WTC11 (cell line): ENCODE measurements around the gene RBM8A. TPM values are rescaled to one million over a fixed set of nuclear protein-coding genes. Genes with fewer than 3 reads are reported as not detected.
A peak's percentile ranks its signal among the peaks of the same experiment; 100 is the strongest.

Experiments
- ATAC-seq: fragments of 200-7000 bp; cut with Tn5 transposase; 2 replicates; pipeline ENCODE4 v1.10.0; 2021; ENCODE audit warnings: mild to moderate bottlenecking, moderate library complexity
- CTCF ChIA-PET: fragments of 300-600 bp; sonication (Branson Sonifier 250); formaldehyde crosslinking; loops from one replicate; lab custom pipeline; 2021; ENCODE audit warnings: antibody characterized with exemption; lab: Charles Lee
- POLR2A ChIA-PET: fragments of 350-600 bp; sonication (Branson Sonifier 250); formaldehyde crosslinking; loops from one replicate; lab custom pipeline; 2021; ENCODE audit warnings: antibody characterized with exemption; lab: Charles Lee
- DNase-seq: peaks from one replicate; pipeline ENCODE4 v3.0.0; 2021; ENCODE audit warnings: low spot score
- H3K27ac Mint-ChIP-seq: 2 replicates; pipeline ENCODE4 v1.8.0; 2021; ENCODE audit warnings: mixed read lengths
- H3K27me3 Mint-ChIP-seq: 2 replicates; pipeline ENCODE4 v1.8.0; 2021; ENCODE audit warnings: low read depth, mild to moderate bottlenecking, moderate library complexity, mixed read lengths
- H3K36me3 Mint-ChIP-seq: 2 replicates; pipeline ENCODE4 v1.8.0; 2021; ENCODE audit warnings: mixed read lengths
- H3K4me1 Mint-ChIP-seq: 2 replicates; pipeline ENCODE4 v1.8.0; 2022; ENCODE audit warnings: mixed read lengths
- H3K4me3 Mint-ChIP-seq: 2 replicates; pipeline ENCODE4 v1.8.0; 2021; ENCODE audit warnings: mild to moderate bottlenecking, moderate library complexity, mixed read lengths
- H3K9me3 Mint-ChIP-seq: 2 replicates; pipeline ENCODE4 v1.8.0; 2021; ENCODE audit warnings: mixed read lengths
- ARID4B ChIP-seq: sonication (generic); formaldehyde crosslinking; IDR thresholded peaks from 2 replicates; pipeline ENCODE4 v1.8.0; 2023; ENCODE audit warnings: missing genetic modification reagents, mild to moderate bottlenecking, borderline replicate concordance
- ATF3 ChIP-seq: sonication (generic); formaldehyde crosslinking; conservative IDR thresholded peaks from 2 replicates; pipeline ENCODE4 v1.8.1; 2022; ENCODE audit warnings: mild to moderate bottlenecking, missing genetic modification reagents
- E2F5 ChIP-seq: sonication (generic); formaldehyde crosslinking; IDR thresholded peaks from 2 replicates; pipeline ENCODE4 v1.8.1; 2022; ENCODE audit warnings: mild to moderate bottlenecking, moderate library complexity, missing genetic modification reagents
- ETV6 ChIP-seq: sonication (generic); formaldehyde crosslinking; IDR thresholded peaks from 2 replicates; pipeline ENCODE4 v1.8.1; 2022; ENCODE audit warnings: mild to moderate bottlenecking, missing genetic modification reagents
- HMGXB4 ChIP-seq: sonication (generic); formaldehyde crosslinking; IDR thresholded peaks from 2 replicates; pipeline ENCODE4 v1.8.1; 2023; ENCODE audit warnings: mild to moderate bottlenecking, moderate library complexity, missing genetic modification reagents
- JAZF1 ChIP-seq: fragments of 250-450 bp; sonication (Bioruptor Pico); IDR thresholded peaks from 2 replicates; pipeline ENCODE4 v1.9.0; 2021; ENCODE audit warnings: moderate library complexity, mild to moderate bottlenecking, inconsistent platforms
- NFYB ChIP-seq: sonication (generic); formaldehyde crosslinking; conservative IDR thresholded peaks from 2 replicates; pipeline ENCODE4 v1.8.0; 2022; ENCODE audit warnings: low read depth, missing genetic modification reagents
- NR3C1 ChIP-seq: sonication (generic); formaldehyde crosslinking; conservative IDR thresholded peaks from 2 replicates; pipeline ENCODE4 v1.8.1; 2023; ENCODE audit warnings: low read depth, mild to moderate bottlenecking, missing genetic modification reagents
- SP1 ChIP-seq: sonication (generic); formaldehyde crosslinking; conservative IDR thresholded peaks from 2 replicates; pipeline ENCODE4 v1.8.1; 2022; ENCODE audit warnings: missing genetic modification reagents
- ZNF263 ChIP-seq: sonication (generic); formaldehyde crosslinking; IDR thresholded peaks from 2 replicates; pipeline ENCODE4 v1.8.1; 2022; ENCODE audit warnings: low read depth, mild to moderate bottlenecking, moderate library complexity, missing genetic modification reagents
- total RNA-seq: library from RNA; stranded (reverse); gene quantifications from 3 replicates; pipeline ENCODE4 v1.2.3, GENCODE V29; 2021

RBM8A gene
- total RNA-seq, 1 experiment from 2014 or later, result 199 TPM

- peak; percentile 85 for ATAC-seq
Observed at GRCh38 chr1:145964328-145965118, 37.2 kb upstream of the RBM8A start, which contains the start of the genes ANKRD34A and POLR3GL. Gene ANKRD34A, minus strand, starts transcription at chr1:145964575. Its CDS starts 2,816 bp downstream, at chr1:145961759. Gene POLR3GL, plus strand, starts transcription at chr1:145964690. Its CDS starts 10,176 bp downstream, at chr1:145974866.

More at GRCh38 chr1:145964328-145965118, 37.2 kb upstream of the RBM8A start, which contains the start of the genes ANKRD34A and POLR3GL:
- DNase-seq, result peak; percentile 96
- H3K27ac Mint-ChIP-seq, result peak within 1 kb of the TSS; percentile 68; the same call in 1 of the 2 replicates
- TF ChIP-seq NR3C1 (CRISPR knock-in tag) (no peak), ETV6 (0 out of 2 replicates have a peak, but pooled peaks have one; percentile 5), NFYB (CRISPR knock-in tag) (peak; percentile 69), ZNF263 (no peak), E2F5 (0 out of 2 replicates have a peak, but pooled peaks have one; percentile 45), JAZF1 (CRISPR knock-in tag) (no peak), HMGXB4 (CRISPR knock-in tag) (no peak), ARID4B (CRISPR knock-in tag) (no peak), ATF3 (CRISPR knock-in tag) (no peak), SP1 (CRISPR knock-in tag) (peak; percentile 25)
- ChIA-PET CTCF (interaction anchor here (0.6 to 5.2 kb wide), 16 partner anchors 14 to 140 kb away, joined by 3 to 51 read pairs (median 5); partner anchors contain the start of genes ANKRD35, ITGA10, NUDT17 and PIAS3), POLR2A (interaction anchor here (0.5 to 2.1 kb wide), 11 partner anchors 10 to 106 kb away, joined by 3 to 17 read pairs (median 4); partner anchors contain the start of genes PIAS3 and RBM8A)
- H3K27me3 Mint-ChIP-seq, result peaks cover 67% of the 10 kb centered on the region
- H3K36me3 Mint-ChIP-seq, result peaks cover 4% of the 10 kb centered on the region; the same call in 1 of the 2 replicates
- peaks cover 35% of the 10 kb centered on the region for H3K4me1 Mint-ChIP-seq
- peak within 1 kb of the TSS; percentile 91 for H3K4me3 Mint-ChIP-seq
- H3K9me3 Mint-ChIP-seq, result peaks cover 12% of the 10 kb centered on the region
